Kidney (tissue), 14 donors: ENCODE results near the gene AASDH. TPM values are rescaled to one million over a fixed set of nuclear protein-coding genes. Genes with fewer than 3 reads are reported as not detected.

ENCODE experiments used
- DNase-seq, 5 donors: peaks; one replicate each; pipeline ENCODE4 v3.0.0-alpha.2; 2013 to 2020
- FAIRE-seq: peaks from 2 replicates; lab custom pipeline; 2012; peaks lifted over from hg19 to GRCh38; lab: Jason Lieb, UNC
- H3K27ac ChIP-seq, 2 donors: one replicate each; pipeline ENCODE4 v1.7.0; 2013; ENCODE audit warnings: low read depth in 2 of 2, low read length in 2 of 2, inconsistent platforms in 1 of 2
- H3K27me3 ChIP-seq: one replicate; pipeline ENCODE4 v1.7.1; 2013; ENCODE audit warnings: low read length, inconsistent platforms; ENCODE audit not compliant: control insufficient read depth, insufficient read depth
- H3K36me3 ChIP-seq, 3 donors: one replicate each; pipeline versions ENCODE4 v1.7.0 to v1.7.1; 2013; ENCODE audit warnings: low read length in 3 of 3, control low read depth in 1 of 3, inconsistent platforms in 1 of 3; ENCODE audit not compliant: insufficient read depth in 3 of 3, control insufficient read depth in 2 of 3
- H3K4me1 ChIP-seq, 3 donors: one replicate each; pipeline versions ENCODE4 v1.7.0 to v1.7.1; 2013; ENCODE audit warnings: low read length in 3 of 3, inconsistent platforms in 1 of 3, low read depth in 1 of 3; ENCODE audit not compliant: control insufficient read depth in 2 of 3, insufficient read depth in 2 of 3
- H3K4me3 ChIP-seq, 3 donors: one replicate each; pipeline versions ENCODE4 v1.7.0 to v1.8.1; 2013; ENCODE audit warnings: low read length in 3 of 3, control low read depth in 1 of 3, inconsistent platforms in 1 of 3
- H3K9ac ChIP-seq, 3 donors: one replicate each; pipeline versions ENCODE4 v1.7.0 to v1.7.1; 2013; ENCODE audit warnings: low read length in 3 of 3, control low read depth in 1 of 3, inconsistent platforms in 1 of 3
- H3K9me3 ChIP-seq, 3 donors: one replicate each; pipeline versions ENCODE4 v1.7.0 to v1.7.1; 2013; ENCODE audit warnings: low read length in 3 of 3, control low read depth in 1 of 3, inconsistent platforms in 1 of 3; ENCODE audit not compliant: control insufficient read depth in 2 of 3, insufficient read depth in 1 of 3
- CTCF ChIP-seq: IDR thresholded peaks from 3 replicates; pipeline ENCODE4 v1.5.1; 2012; ENCODE audit warnings: mild to moderate bottlenecking, moderate library complexity, borderline replicate concordance; ENCODE audit not compliant: insufficient read depth; ENCODE audit errors: extremely low read depth
- intact Hi-C: fragments of 100-400 bp; cut with DNase I; formaldehyde crosslinking; loops from one replicate; pipeline ENCODE4 v1.11.1; 2022
- polyA plus RNA-seq: library from polyadenylated mRNA; stranded (reverse); fragments of 350-450 nt; fragmentation: Illumina TruSeq; extraction: RNeasy Lipid Tissue Mini Kit (QIAGEN cat#74804); gene quantifications from one replicate; pipeline ENCODE4 v1.2.3, GENCODE V29; 2014; ENCODE audit warnings: low read depth, low replicate concordance; ENCODE audit not compliant: insufficient read depth
- total RNA-seq: library from RNA; stranded (reverse); fragmentation: NEBNext Ultra II Directional; extraction: Animal tissue kit (Norgen Biotek cat#: 25700); gene quantifications from one replicate; pipeline ENCODE4 v1.2.1, GENCODE V29; 2021
- donor health status: control.
- donor health status: control.
- donor health status: control.
- donor health status: control.
- donor health status: control.
- donor health status: DM: yes; HTN: yes; CAD: no.
- donor health status: Normal renal cell carcinoma (clear cell type).

Gene AASDH
- total and polyA plus RNA-seq, 2 donors from 2014 or later: 6.0 to 16.7 TPM

GRCh38 chr4:56301181-56301996 is 85.9 kb downstream of the AASDH start:
- intact Hi-C loops: no loop called here
- Histone ChIP-seq H3K4me3 (no peak overlapping the region), H3K9me3 (no peaks in the 10 kb centered on the region), H3K4me1 (peaks cover 0 to 3% (median 0%) of the 10 kb centered on the region in 3 donors), H3K36me3 (no peaks in the 10 kb centered on the region), H3K27ac (no peak overlapping the region), H3K9ac (no peak overlapping the region), H3K27me3 (no peaks in the 10 kb centered on the region)
- FAIRE-seq (peak; percentile 76), DNase-seq (peak; percentile 80 to 93 (median 88))
- peak; percentile 73 for TF ChIP-seq CTCF

- Histone ChIP-seq H3K9me3 (no peaks in the 10 kb centered on the region), H3K27ac (no peak overlapping the region), H3K4me1 (peaks cover 0 to 3% (median 0%) of the 10 kb centered on the region in 3 donors), H3K4me3 (no peak overlapping the region), H3K9ac (no peak overlapping the region), H3K27me3 (no peaks in the 10 kb centered on the region), H3K36me3 (no peaks in the 10 kb centered on the region)
- intact Hi-C loops: no loop called here
- DNase-seq (no peak), FAIRE-seq (no peak)
- no peak for TF ChIP-seq CTCF
Measured at GRCh38 chr4:56298236-56298635, 89.1 kb downstream of the AASDH start.

- H3K9ac ChIP-seq: no peak overlapping the region
- H3K4me1 ChIP-seq: peaks cover 0 to 3% (median 0%) of the 10 kb centered on the region in 3 donors
- TF ChIP-seq CTCF: no peak
- no peaks in the 10 kb centered on the region for H3K27me3 ChIP-seq
- H3K9me3 ChIP-seq: peaks cover 0 to 3% (median 0%) of the 10 kb centered on the region in 3 donors
- no peak for FAIRE-seq
- no peaks in the 10 kb centered on the region for H3K36me3 ChIP-seq
- no peak for DNase-seq
- H3K4me3 ChIP-seq: no peak overlapping the region
- intact Hi-C loops: no loop called here
- no peak overlapping the region for H3K27ac ChIP-seq
Measured at GRCh38 chr4:56297776-56298175, 89.5 kb downstream of the AASDH start.
